Parathyroid adenoma (tissue), 2 donors: Measurements from ENCODE around the gene GRIFIN.
A peak's percentile ranks its signal among the peaks of the same experiment; 100 is the strongest.

Experiments used
- H2AFZ ChIP-seq: fragments of 300-600 bp; sonication (generic); one replicate; pipeline ENCODE4 v1.7.0; 2017; ENCODE audit warnings: antibody characterized with exemption, mild to moderate bottlenecking
- H3K27ac ChIP-seq: fragments of 300-600 bp; sonication (generic); one replicate; pipeline ENCODE4 v1.7.0; 2017
- H3K27me3 ChIP-seq: fragments of 300-600 bp; sonication (generic); one replicate; pipeline ENCODE4 v1.7.0; 2017; ENCODE audit warnings: low read length; ENCODE audit not compliant: control insufficient read depth, insufficient read depth
- H3K36me3 ChIP-seq: fragments of 300-600 bp; sonication (generic); one replicate; pipeline ENCODE4 v1.7.0; 2017; ENCODE audit warnings: low read length; ENCODE audit not compliant: control insufficient read depth, insufficient read depth
- H3K4me1 ChIP-seq: fragments of 300-600 bp; sonication (generic); one replicate; pipeline ENCODE4 v1.7.0; 2017; ENCODE audit warnings: control low read depth
- H3K4me2 ChIP-seq: fragments of 300-600 bp; sonication (generic); one replicate; pipeline ENCODE4 v1.7.0; 2017; ENCODE audit warnings: low read length
- H3K4me3 ChIP-seq: fragments of 300-600 bp; sonication (generic); one replicate; pipeline ENCODE4 v1.7.0; 2017; ENCODE audit warnings: low read depth, low read length
- H3K79me2 ChIP-seq: fragments of 300-600 bp; sonication (generic); one replicate; pipeline ENCODE4 v1.7.0; 2017; ENCODE audit warnings: control low read depth
- H3K9ac ChIP-seq: fragments of 300-600 bp; sonication (generic); one replicate; pipeline ENCODE4 v1.7.0; 2017; ENCODE audit warnings: mild to moderate bottlenecking
- H3K9me3 ChIP-seq: fragments of 300-600 bp; sonication (generic); one replicate; pipeline ENCODE4 v1.7.0; 2017; ENCODE audit warnings: low read length; ENCODE audit not compliant: control insufficient read depth
- TF ChIP-seq, protein P1 (sequence below): fragments of 300-600 bp; sonication (generic); IDR thresholded peaks from one replicate; pipeline ENCODE4 v1.7.0; 2017; ENCODE audit warnings: antibody characterized with exemption, mild to moderate bottlenecking
- donor health status: primary hyperparathyroidism.

The GRIFIN gene

DNA sequence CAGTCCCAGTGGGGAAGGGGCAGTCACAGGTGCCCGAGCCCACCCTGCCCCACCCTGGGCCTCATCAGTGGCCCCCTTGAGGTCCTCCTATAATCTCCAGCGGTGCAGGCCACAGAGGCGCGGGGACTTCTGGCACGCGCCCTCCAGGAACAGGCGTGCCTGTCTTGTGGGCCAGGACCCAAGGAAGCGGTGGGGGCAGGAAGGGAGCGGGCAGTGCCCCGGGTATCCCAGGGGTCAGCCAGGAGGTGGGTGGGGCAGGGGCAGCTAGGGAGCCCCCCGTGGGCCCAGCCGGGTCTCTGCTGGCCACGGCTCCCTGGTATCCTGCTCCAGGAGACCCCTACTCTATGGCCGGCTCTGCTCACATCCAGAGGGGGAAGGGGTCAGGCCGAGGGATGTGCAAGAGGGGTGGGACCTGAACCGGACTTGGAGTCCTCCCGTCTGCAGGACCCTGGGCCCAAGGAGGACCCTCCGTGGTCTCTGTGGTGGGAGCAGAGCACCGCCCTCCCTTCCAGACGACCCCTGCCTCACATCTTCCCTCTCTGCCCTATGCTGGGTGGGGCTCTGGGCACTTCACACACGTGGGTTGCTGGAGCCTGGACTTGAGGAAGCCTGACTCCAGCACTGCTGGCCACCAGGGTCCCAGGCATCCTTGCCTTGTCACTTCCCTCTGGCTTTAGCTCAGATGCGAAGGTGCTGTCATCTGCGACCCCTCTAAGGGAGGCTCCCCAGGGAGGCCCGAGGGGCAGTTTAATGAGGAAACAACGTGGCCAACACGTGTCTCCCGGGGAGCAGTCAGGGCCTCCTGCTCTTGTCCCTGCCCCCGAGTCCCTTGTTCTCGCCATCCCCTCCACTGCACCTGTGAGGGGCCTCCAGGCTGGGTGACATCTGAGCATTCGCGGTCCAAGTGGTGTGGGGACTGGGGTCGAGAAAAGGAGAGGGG lies 18.3 kb upstream of the GRIFIN start:
- Histone ChIP-seq H3K4me1 (no peaks in the 10 kb centered on the region), H3K27ac (no peak overlapping the region)

DNA sequence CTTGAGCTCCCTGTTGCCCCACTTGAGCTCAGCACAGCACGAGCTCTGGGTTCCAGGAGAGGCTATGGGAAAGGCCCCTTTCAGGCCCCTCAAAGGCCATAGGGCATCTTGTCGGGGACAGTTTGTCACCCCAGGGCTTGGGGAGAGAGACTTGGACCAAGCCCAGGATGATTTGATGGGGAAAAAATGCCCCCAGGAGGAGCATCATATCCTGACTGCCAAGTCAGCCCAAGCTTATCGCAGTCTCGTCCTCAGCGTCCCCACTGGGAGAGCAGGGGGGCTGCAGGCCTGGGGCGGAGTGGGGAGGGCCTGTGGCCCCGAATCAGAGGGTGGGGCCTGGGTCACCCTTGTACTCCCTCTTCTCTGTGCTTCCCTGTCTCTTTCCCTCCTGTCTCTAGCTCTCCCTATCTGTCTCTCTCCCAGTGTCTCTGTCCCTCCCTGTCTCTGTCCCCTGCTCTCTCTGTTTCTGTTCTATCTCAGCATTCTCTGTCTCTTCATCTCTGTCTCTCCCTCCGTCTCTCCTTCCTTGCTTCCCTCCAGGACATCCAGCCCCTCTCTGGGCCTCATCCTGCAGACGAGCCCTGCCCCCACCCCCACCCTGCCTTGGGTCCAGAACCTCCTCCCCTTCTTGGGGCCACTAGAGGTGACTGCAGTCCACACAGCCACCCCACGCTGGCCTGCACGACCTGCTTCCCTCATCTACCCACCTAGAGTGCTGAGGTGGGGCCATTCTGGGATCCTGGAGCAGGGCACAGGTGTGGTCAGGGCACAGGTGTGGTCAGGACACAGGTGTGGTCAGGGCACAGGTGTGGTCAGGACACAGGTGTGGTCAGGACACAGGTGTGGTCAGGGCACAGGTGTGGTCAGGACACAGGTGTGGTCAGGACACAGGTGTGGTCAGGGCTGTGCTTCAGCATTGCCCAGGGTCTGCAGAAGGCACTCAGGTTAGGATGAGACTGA lies 17.3 kb upstream of the GRIFIN start:
- H3K36me3 ChIP-seq, result no peaks in the 10 kb centered on the region
- H3K4me2 ChIP-seq, result no peak overlapping the region
- H2AFZ ChIP-seq, result no peak overlapping the region
- no peak overlapping the region for H3K27ac ChIP-seq
- H3K9ac ChIP-seq, result no peak overlapping the region
- TF ChIP-seq, protein P1, sequence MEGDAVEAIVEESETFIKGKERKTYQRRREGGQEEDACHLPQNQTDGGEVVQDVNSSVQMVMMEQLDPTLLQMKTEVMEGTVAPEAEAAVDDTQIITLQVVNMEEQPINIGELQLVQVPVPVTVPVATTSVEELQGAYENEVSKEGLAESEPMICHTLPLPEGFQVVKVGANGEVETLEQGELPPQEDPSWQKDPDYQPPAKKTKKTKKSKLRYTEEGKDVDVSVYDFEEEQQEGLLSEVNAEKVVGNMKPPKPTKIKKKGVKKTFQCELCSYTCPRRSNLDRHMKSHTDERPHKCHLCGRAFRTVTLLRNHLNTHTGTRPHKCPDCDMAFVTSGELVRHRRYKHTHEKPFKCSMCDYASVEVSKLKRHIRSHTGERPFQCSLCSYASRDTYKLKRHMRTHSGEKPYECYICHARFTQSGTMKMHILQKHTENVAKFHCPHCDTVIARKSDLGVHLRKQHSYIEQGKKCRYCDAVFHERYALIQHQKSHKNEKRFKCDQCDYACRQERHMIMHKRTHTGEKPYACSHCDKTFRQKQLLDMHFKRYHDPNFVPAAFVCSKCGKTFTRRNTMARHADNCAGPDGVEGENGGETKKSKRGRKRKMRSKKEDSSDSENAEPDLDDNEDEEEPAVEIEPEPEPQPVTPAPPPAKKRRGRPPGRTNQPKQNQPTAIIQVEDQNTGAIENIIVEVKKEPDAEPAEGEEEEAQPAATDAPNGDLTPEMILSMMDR, result no peak
- no peaks in the 10 kb centered on the region for H3K4me1 ChIP-seq
- no peaks in the 10 kb centered on the region for H3K9me3 ChIP-seq
- no peaks in the 10 kb centered on the region for H3K27me3 ChIP-seq
- no peaks in the 10 kb centered on the region for H3K79me2 ChIP-seq
- H3K4me3 ChIP-seq, result no peak overlapping the region

More for the DNA sequence above, 18.3 kb upstream of the GRIFIN start:
- Histone ChIP-seq H3K27me3 (no peaks in the 10 kb centered on the region), H3K9ac (no peak overlapping the region), H3K4me2 (no peak overlapping the region), H3K36me3 (no peaks in the 10 kb centered on the region), H2AFZ (no peak overlapping the region), H3K4me3 (no peak overlapping the region), H3K79me2 (no peaks in the 10 kb centered on the region), H3K9me3 (no peaks in the 10 kb centered on the region)
- TF ChIP-seq, protein P1, result no peak

DNA sequence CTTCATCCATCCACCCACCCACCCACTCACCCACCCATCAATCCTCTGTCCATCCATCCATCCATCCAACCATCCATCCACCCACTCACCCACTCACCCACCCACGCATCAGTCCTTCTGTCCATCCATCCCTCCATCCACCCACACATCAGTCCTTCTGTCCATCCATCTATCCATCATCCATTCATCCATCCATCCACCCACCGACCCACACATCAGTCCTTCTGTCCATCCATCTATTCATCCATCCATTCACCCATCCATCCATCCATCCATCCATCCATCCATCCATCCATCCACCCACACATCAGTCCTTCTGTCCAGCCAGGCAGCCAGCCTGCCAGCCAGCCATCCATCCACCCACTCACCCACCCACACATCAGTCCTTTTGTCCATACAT lies 15.8 kb upstream of the GRIFIN start:
- TF ChIP-seq, protein P1, result no peak
- Histone ChIP-seq H3K4me1 (no peaks in the 10 kb centered on the region), H3K27ac (no peak overlapping the region), H3K4me3 (no peak overlapping the region), H3K79me2 (no peaks in the 10 kb centered on the region), H3K36me3 (no peaks in the 10 kb centered on the region), H2AFZ (no peak overlapping the region), H3K9ac (no peak overlapping the region), H3K4me2 (no peak overlapping the region), H3K9me3 (no peaks in the 10 kb centered on the region), H3K27me3 (no peaks in the 10 kb centered on the region)

DNA sequence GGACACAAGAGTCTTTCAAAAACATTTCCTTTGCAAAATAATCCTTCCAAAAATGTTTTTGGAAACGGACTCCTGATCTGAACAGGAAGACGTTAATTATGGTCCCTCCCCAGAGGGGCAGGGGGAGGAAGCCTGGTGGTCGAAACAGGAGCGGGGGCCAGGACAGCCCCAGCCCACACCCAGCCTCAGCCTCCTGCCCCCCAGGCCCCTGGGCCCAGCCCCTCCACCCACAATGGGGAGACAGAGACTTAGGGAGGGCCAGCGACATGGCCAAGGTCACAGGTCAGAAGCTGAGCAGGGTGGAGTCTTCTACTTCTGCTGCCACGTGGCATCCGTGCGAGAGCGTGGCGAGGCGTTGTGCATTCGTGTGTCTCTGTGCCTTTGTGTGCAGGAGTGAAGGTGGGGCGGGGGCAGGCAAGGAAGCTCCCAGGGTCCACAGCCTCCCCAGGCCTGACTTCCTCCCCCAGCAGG lies 14.0 kb upstream of the GRIFIN start:
- Histone ChIP-seq H3K9ac (no peak overlapping the region), H3K9me3 (no peaks in the 10 kb centered on the region), H2AFZ (no peak overlapping the region), H3K27me3 (no peaks in the 10 kb centered on the region), H3K4me3 (no peak overlapping the region), H3K4me1 (no peaks in the 10 kb centered on the region), H3K4me2 (no peak overlapping the region), H3K36me3 (no peaks in the 10 kb centered on the region), H3K79me2 (no peaks in the 10 kb centered on the region), H3K27ac (peak overlapping the region; percentile 32)
- TF ChIP-seq, protein P1, result no peak
